Esophagus (tissue), 2 donors: Measurements from ENCODE around the gene ACAD8. TPM values are rescaled to one million over a fixed set of nuclear protein-coding genes. Genes with fewer than 3 reads are reported as not detected.

Experiments
- H3K27ac ChIP-seq, 2 donors: one replicate each; pipeline ENCODE4 v1.5.1; 2013; ENCODE audit warnings: low read depth in 2 of 2, mild to moderate bottlenecking in 2 of 2, inconsistent platforms in 1 of 2, low read length in 1 of 2, moderate library complexity in 1 of 2
- H3K27me3 ChIP-seq, 2 donors: one replicate each; pipeline ENCODE4 v1.6.1; 2013; ENCODE audit warnings: low read length in 2 of 2, control low read depth in 1 of 2, mild to moderate bottlenecking in 1 of 2; ENCODE audit not compliant: insufficient read depth in 2 of 2, control insufficient read depth in 1 of 2
- H3K36me3 ChIP-seq, 2 donors: one replicate each; pipeline ENCODE4 v1.6.1; 2013; ENCODE audit warnings: low read length in 1 of 2; ENCODE audit not compliant: control insufficient read depth in 2 of 2, insufficient read depth in 2 of 2
- H3K4me1 ChIP-seq, 2 donors: one replicate each; pipeline ENCODE4 v1.6.1; 2013; ENCODE audit warnings: low read length in 1 of 2; ENCODE audit not compliant: control insufficient read depth in 2 of 2, insufficient read depth in 2 of 2
- H3K4me3 ChIP-seq, 2 donors: one replicate each; pipeline ENCODE4 v1.5.1; 2013; ENCODE audit warnings: low read length in 2 of 2, mild to moderate bottlenecking in 2 of 2, low read depth in 1 of 2, moderate library complexity in 1 of 2
- H3K9me3 ChIP-seq, 2 donors: one replicate each; pipeline ENCODE4 v1.6.1; 2013; ENCODE audit warnings: mild to moderate bottlenecking in 2 of 2, low read depth in 1 of 2, low read length in 1 of 2, moderate library complexity in 1 of 2; ENCODE audit not compliant: control insufficient read depth in 2 of 2, insufficient read depth in 1 of 2
- WGBS, 2 donors: extraction: QIAGEN DNeasy Blood & Tissue Kit; methylation state at CpG; one replicate each; pipeline ENCODE4 v1.1.7; 2013; 5-methylcytosine and 5-hydroxymethylcytosine counted together
- polyA plus RNA-seq, 2 donors: library from polyadenylated mRNA; stranded (reverse); fragments of 200-250 nt; gene quantifications; one replicate each; pipeline ENCODE4 v1.2.3, GENCODE V29; 2013
- donor health status: healthy with polysubstance abuse.
- donor health status: Bipolar disorder and iron deficiency.

Gene ACAD8
- polyA plus RNA-seq, 2 donors, result 13.9 to 15.2 TPM

GRCh38 chr11:134292661-134293060, 39.3 kb downstream of the ACAD8 start:
- H3K4me1 ChIP-seq, result no peaks in the 10 kb centered on the region
- no peak overlapping the region for H3K4me3 ChIP-seq
- H3K27ac ChIP-seq, result no peak overlapping the region
- no peaks in the 10 kb centered on the region for H3K27me3 ChIP-seq
- H3K9me3 ChIP-seq, result peaks cover 0 to 2% of the 10 kb centered on the region in 2 donors
- no peaks in the 10 kb centered on the region for H3K36me3 ChIP-seq
- 76 to 84% methylated on average over 15 of the region's 15 CpGs for WGBS, 2 donors

GRCh38 chr11:134293119-134294113, 40.0 kb downstream of the ACAD8 start:
- Histone ChIP-seq H3K9me3 (peaks cover 0 to 2% of the 10 kb centered on the region in 2 donors), H3K4me1 (no peaks in the 10 kb centered on the region), H3K27ac (no peak overlapping the region), H3K27me3 (no peaks in the 10 kb centered on the region), H3K36me3 (no peaks in the 10 kb centered on the region), H3K4me3 (no peak overlapping the region)
- WGBS, 2 donors, result 73 to 75% methylated on average over 20 of the region's 20 CpGs

- H3K9me3 ChIP-seq, result peaks cover 0 to 2% of the 10 kb centered on the region in 2 donors
- no peak overlapping the region for H3K27ac ChIP-seq
- H3K4me1 ChIP-seq, result no peaks in the 10 kb centered on the region
- WGBS, 2 donors, result 65 to 78% methylated on average over 9 of the region's 9 CpGs
- H3K4me3 ChIP-seq, result no peak overlapping the region
- H3K36me3 ChIP-seq, result no peaks in the 10 kb centered on the region
- no peaks in the 10 kb centered on the region for H3K27me3 ChIP-seq
Observed at GRCh38 chr11:134294664-134295063, 41.3 kb downstream of the ACAD8 start.

GRCh38 chr11:134312223-134312622, 58.9 kb downstream of the ACAD8 start:
- H3K36me3 ChIP-seq, result no peaks in the 10 kb centered on the region
- H3K27me3 ChIP-seq, result no peaks in the 10 kb centered on the region
- H3K9me3 ChIP-seq, result peaks cover 0 to 3% of the 10 kb centered on the region in 2 donors
- no peak overlapping the region for H3K4me3 ChIP-seq
- H3K4me1 ChIP-seq, result no peaks in the 10 kb centered on the region
- WGBS, 2 donors, result 87 to 88% methylated on average over 12 of the region's 12 CpGs
- H3K27ac ChIP-seq, result no peak overlapping the region

- Histone ChIP-seq H3K4me3 (no peak overlapping the region), H3K9me3 (peaks cover 0 to 3% of the 10 kb centered on the region in 2 donors), H3K36me3 (no peaks in the 10 kb centered on the region), H3K27me3 (no peaks in the 10 kb centered on the region), H3K27ac (no peak overlapping the region), H3K4me1 (no peaks in the 10 kb centered on the region)
- 63 to 76% methylated on average over 5 of the region's 5 CpGs for WGBS, 2 donors
Observed at GRCh38 chr11:134312807-134313206, 59.4 kb downstream of the ACAD8 start.

- Histone ChIP-seq H3K9me3 (peaks cover 0 to 3% of the 10 kb centered on the region in 2 donors), H3K27me3 (no peaks in the 10 kb centered on the region), H3K4me1 (no peaks in the 10 kb centered on the region), H3K27ac (no peak overlapping the region), H3K36me3 (no peaks in the 10 kb centered on the region), H3K4me3 (no peak overlapping the region)
- 86 to 90% methylated on average over 10 of the region's 10 CpGs for WGBS, 2 donors
Observed at GRCh38 chr11:134313379-134313778, 60.0 kb downstream of the ACAD8 start.

- Histone ChIP-seq H3K4me1 (no peaks in the 10 kb centered on the region), H3K27ac (no peak overlapping the region), H3K36me3 (no peaks in the 10 kb centered on the region), H3K4me3 (no peak overlapping the region), H3K9me3 (peaks cover 0 to 3% of the 10 kb centered on the region in 2 donors), H3K27me3 (no peaks in the 10 kb centered on the region)
- WGBS, 2 donors, result 83 to 86% methylated on average over 9 of the region's 9 CpGs
Observed at GRCh38 chr11:134313821-134314607, 60.6 kb downstream of the ACAD8 start.

Other genes starting within 250 kb of the ACAD8 start
- 1 to 10 TPM; 2.5 to 5.5 TPM for gene JAM3, start 184.5 kb upstream of the ACAD8 start, polyA plus RNA-seq
- 1 to 10 TPM; 4.7 to 8.9 TPM for gene NCAPD3, start 29.6 kb upstream of the ACAD8 start, polyA plus RNA-seq
- gene VPS26B, start 28.9 kb upstream of the ACAD8 start, polyA plus RNA-seq, result 10 to 100 TPM; 13.0 to 17.7 TPM
- gene THYN1, start 216 bp upstream of the ACAD8 start, polyA plus RNA-seq, result 10 to 100 TPM; 22.0 to 26.8 TPM
- under 1 TPM; 0.04 to 0.08 TPM for gene GLB1L3, start 22.8 kb downstream of the ACAD8 start, polyA plus RNA-seq
- 1 to 10 TPM; 2.4 to 3.2 TPM for gene GLB1L2, start 78.4 kb downstream of the ACAD8 start, polyA plus RNA-seq
- gene B3GAT1, start 158.7 kb downstream of the ACAD8 start, polyA plus RNA-seq, result under 1 TPM; 0.02 to 0.10 TPM